D341Med (cell line): ENCODE results near the gene SRPK3.
A peak's percentile ranks its signal among the peaks of the same experiment; 100 is the strongest.

Source experiments
- DNase-seq: peaks from one replicate; pipeline ENCODE4 v3.0.0; 2012; ENCODE audit warnings: low spot score

The SRPK3 gene

GRCh38 chrX:153770601-153771414 lies 10.0 kb upstream of the SRPK3 start:
- peak; percentile 6 for DNase-seq

DNA sequence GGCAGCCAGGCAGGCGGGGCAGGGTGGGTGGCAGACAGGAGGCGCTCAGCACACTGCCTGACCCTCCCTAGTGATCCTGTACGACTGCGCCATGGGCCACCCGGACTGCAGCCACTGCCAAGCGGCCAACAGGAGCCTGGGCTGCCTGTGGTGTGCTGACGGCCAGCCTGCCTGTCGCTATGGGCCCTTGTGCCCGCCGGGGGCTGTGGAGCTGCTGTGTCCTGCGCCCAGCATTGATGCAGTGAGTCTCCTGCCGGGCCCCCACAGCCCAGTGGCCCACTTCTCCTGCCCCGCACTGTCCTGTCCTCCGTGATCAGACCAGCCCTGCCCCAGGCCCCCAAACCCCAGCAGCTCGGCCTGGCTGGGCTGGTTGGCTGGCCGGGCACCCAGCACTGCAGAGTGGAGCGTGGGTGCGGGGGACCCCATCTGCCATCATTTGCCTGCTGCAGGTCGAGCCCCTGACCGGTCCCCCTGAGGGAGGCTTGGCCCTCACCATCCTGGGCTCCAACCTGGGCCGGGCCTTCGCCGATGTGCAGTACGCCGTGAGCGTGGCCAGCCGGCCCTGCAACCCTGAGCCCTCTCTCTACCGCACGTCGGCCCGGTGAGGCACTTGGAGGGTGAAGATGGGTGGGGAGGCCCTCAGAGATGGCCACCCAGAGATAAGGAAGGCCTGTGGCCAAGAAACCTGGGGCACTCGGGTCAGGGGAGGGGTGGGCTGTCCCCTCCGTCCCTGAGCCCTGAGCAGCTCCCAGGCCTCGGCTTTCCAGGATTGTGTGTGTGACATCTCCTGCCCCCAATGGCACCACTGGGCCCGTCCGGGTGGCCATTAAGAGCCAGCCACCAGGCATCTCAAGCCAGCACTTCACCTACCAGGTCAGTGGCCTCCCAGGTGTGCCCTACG lies 9.2 kb upstream of the SRPK3 start:
- peak; percentile 24 for DNase-seq

GRCh38 chrX:153772316-153773217 lies 8.3 kb upstream of the SRPK3 start:
- DNase-seq, result peak; percentile 13

DNA sequence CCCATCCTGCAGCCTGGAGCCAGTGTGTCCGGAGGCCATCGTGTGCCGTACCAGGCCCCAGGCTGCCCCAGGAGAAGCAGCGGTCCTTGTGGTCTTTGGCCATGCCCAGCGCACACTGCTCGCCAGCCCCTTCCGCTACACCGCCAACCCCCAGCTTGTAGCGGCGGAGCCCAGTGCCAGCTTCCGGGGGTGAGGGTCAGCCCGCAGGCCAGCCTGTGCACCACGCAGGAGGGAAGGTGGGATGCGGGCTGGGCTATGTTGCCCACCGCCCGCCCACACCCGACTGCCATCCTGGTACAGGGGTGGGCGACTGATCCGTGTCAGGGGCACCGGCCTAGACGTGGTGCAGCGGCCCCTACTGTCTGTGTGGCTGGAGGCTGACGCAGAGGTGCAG lies 7.6 kb upstream of the SRPK3 start:
- DNase-seq, result peak; percentile 18

- DNase-seq, result peak; percentile 18
Measured at GRCh38 chrX:153773741-153774575, 6.9 kb upstream of the SRPK3 start.

GRCh38 chrX:153774576-153775292 lies 6.1 kb upstream of the SRPK3 start:
- DNase-seq, result peak; percentile 4

DNA sequence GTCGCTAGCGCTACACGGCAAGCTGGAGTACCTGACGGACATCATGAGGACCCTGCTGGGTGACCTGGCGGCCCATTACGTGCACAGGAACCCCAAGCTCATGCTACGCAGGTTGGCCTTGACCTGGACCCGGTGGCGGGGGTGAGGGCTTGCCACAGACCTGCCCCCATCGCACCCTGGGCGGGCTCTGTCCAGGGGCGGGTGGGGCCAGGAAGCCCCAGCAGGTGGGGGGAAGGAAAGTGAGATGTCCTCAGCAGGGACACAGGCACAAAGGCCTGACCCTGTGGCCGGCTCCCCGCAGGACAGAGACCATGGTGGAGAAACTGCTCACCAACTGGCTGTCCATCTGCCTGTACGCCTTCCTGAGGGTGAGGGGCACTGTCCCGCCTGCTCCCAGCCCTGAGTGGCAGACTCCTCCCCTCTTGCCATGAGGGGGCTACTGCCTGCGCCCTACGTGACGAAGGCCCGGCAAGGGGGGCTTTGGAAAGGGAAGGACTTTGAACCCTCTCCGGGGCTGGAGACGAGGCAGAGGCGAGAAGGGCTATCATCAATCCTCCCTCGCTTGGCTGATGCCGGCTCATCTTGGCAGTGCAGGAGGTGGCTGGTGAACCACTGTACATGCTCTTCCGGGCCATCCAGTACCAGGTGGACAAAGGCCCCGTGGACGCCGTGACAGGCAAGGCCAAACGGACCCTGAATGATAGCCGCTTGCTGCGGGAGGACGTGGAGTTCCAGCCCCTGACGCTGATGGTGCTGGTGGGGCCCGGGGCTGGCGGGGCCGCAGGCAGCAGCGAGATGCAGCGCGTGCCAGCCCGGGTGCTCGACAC lies 5.3 kb upstream of the SRPK3 start:
- peak; percentile 15 for DNase-seq

DNA sequence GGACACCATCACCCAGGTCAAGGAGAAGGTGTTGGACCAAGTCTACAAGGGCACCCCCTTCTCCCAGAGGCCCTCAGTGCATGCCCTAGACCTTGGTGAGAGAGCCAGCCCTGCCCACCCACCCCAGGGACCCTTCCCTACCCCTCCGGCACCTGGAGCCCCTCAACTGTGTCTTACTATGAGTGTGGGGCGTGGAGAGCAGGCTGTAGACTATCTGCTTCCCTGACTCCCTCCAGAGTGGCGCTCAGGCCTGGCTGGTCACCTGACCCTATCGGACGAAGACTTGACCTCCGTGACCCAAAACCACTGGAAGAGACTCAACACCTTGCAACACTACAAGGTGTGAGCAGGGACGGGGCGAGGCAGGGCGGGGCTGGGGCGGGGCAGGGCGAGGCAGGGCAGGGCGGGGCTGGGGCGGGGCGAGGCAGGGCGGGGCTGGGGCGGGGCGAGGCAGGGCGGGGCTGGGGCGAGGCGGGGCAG lies 4.7 kb upstream of the SRPK3 start:
- DNase-seq, result peak; percentile 23

GRCh38 chrX:153776611-153777045 lies 4.2 kb upstream of the SRPK3 start:
- peak; percentile 47 for DNase-seq

GRCh38 chrX:153777261-153778090 lies 3.4 kb upstream of the SRPK3 start:
- DNase-seq, result peak; percentile 14

GRCh38 chrX:153778181-153778580 lies 2.7 kb upstream of the SRPK3 start:
- DNase-seq, result no peak

DNA sequence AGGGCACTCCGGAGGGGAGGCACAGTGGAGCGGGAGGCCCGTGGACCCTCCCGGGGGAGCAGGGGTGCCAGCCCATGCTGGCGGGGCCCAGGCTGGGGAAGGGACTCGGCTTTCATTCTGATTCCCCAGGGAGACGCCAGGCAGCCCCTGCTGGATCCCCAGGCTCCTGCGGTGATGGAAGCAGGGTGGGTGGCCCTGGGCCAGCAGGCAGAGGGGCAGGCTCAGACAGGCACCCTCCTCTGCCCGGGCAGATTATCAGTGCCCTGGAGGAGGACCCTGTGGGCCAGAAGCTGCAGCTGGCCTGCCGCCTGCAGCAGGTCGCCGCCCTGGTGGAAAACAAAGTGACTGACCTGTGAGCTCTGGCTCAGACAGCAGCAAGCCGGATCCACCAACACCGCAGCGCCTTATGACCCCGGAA lies 2.1 kb upstream of the SRPK3 start:
- DNase-seq, result no peak

DNA sequence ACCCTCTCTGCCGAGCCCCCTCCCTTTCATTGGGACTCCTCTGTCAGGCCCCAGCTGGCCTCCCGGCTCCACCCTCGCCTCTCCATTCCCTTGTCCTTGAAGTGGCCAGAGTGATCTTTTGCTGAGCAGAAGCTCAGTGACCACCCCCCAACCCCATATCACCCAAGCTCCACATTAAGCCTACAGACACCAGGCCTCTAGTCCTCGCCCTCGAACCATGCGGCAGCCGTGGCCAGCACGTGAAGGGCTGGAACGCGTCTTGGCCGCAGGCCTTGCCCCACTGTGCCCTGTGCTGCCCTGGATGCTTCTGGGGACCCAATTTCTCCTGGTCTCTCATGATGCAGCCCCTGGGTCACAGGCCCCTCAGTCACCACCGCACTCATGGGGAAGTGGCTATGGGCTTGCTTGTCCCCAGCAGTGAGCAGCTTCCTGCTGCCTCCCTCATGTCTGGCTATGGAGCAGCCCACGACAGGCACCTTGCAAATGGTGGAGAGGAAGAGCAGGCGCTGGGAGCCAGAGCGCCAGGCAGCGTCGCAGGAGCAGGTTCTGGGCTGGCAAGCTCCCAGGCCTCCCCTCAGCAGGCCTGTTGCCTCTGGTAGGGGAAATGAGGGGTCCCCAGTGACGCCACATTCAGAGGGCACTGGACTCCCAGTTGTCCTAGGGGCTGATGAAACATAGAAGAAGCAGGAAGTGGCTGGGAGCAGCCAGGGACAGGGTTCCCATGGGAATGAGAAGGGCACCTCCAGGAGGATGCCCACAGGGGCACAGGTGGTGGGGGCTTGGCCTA lies 757 bp upstream of the SRPK3 start:
- no peak for DNase-seq

DNA sequence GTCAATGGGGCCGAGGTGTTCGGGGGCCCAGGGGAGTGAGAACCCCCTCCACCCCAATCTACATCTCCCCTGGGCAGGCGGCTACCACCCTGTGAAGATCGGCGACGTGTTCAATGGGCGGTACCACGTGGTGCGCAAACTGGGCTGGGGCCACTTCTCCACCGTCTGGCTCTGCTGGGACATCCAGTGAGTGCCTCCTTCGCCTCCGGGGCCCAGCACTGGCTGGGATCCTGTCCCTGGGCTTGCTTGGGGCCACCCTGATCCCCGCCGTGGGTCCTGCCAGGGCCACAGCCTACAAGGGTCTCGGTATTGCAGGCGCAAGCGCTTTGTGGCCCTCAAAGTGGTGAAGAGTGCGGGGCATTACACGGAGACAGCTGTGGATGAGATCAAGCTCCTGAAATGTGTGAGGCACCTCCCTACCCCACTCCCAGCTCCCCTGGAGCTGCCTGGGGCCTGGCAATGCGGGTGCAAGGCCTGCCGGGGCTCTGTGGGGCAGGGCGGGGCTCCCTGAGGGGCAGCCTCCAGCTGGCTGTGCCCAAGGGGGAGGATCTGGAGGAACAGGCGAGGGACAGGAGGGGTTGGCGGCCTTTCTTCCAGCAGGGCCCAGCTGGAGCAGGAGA lies 697 bp downstream of the SRPK3 start:
- DNase-seq, result no peak

- no peak for DNase-seq
Measured at GRCh38 chrX:153782313-153782712, 1.5 kb downstream of the SRPK3 start.

DNA sequence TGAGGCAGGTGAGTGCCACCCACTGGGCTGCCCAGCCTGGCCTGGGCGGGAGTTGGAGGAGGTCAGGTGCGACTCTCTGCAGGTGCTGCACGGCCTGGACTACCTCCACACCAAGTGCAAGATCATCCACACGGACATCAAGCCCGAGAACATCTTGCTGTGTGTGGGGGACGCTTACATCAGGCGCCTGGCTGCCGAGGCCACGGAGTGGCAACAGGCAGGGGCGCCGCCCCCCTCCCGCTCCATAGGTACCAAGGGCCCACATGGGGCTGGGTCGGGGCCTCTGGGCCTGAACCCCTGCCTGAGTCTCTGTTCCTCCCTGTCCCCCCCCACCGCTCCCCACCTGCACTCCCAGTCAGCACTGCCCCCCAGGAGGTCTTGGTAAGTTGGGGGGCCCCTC lies 2.0 kb downstream of the SRPK3 start:
- DNase-seq, result no peak

DNA sequence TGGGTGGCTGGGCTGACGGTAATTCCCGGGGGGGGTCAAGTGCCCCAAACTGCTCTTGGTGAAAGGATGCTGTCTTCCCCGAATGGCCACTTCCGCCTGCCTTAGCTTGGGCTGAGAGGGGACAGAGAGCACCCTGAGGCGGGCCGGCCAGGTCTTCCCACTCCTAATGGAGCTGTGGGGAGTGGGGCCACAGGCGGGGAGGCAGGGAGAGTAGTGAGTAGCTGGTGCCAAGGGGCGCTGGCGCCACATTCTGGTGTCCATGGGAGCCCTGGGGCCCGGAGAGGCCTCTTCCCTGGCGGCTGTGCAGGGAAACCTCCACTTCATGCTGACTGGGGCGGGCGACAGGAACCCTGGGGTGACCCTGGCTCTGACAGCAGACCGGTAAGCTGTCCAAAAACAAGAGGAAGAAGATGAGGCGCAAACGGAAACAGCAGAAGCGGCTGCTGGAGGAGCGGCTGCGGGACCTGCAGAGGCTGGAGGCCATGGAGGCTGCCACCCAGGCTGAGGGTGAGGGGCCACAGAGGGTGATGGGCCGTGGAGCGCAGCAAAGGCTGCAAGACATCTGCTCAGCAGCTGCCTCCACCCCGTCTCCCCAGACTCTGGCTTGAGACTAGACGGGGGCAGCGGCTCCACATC lies 2.7 kb downstream of the SRPK3 start:
- no peak for DNase-seq
